OCI-LY3 (cell line): Measurements from ENCODE around the gene SPATS2L.

Experiments
- H2AFZ ChIP-seq: fragments of 200-600, 300-600 bp; shearing (Covaris generic); 2 replicates; pipeline ENCODE4 v1.6.0; 2014; ENCODE audit warnings: antibody characterized with exemption, low read depth, low read length
- H3K27ac ChIP-seq: fragments of 200-600, 300-600 bp; sonication (generic); 2 replicates; pipeline ENCODE4 v1.5.1; 2014; ENCODE audit warnings: mild to moderate bottlenecking, low read length, moderate library complexity, mixed read lengths
- H3K27me3 ChIP-seq: fragments of 200-600, 300-600 bp; sonication (generic); 2 replicates; pipeline ENCODE4 v1.6.1; 2014; ENCODE audit warnings: low read depth, low read length, mixed read lengths
- H3K36me3 ChIP-seq: fragments of 200-600, 300-600 bp; sonication (generic); replicated peaks from 2 replicates; pipeline ENCODE3; 2014; ENCODE audit warnings: low read depth, low read length, mixed read lengths
- H3K4me1 ChIP-seq: fragments of 300-600, 200-600 bp; sonication (generic); 2 replicates; pipeline ENCODE4 v1.6.1; 2014; ENCODE audit warnings: low read length, mixed read lengths
- H3K4me2 ChIP-seq: fragments of 200-600, 300-600 bp; sonication (generic); 2 replicates; pipeline ENCODE4 v1.6.1; 2014; ENCODE audit warnings: low read length, mixed read lengths
- H3K4me3 ChIP-seq: fragments of 300-600, 200-600 bp; sonication (generic); 2 replicates; pipeline ENCODE4 v1.5.1; 2014; ENCODE audit warnings: antibody characterized with exemption, mild to moderate bottlenecking, low read length, moderate library complexity
- H3K79me2 ChIP-seq: fragments of 300-600, 200-600 bp; shearing (Covaris generic); 2 replicates; pipeline ENCODE4 v1.6.1; 2014; ENCODE audit warnings: mild to moderate bottlenecking, low read length, mixed read lengths
- H3K9ac ChIP-seq: fragments of 300-600, 200-600 bp; shearing (Covaris generic); 2 replicates; pipeline ENCODE4 v1.6.0; 2014; ENCODE audit warnings: mild to moderate bottlenecking, low read length, moderate library complexity
- H3K9me3 ChIP-seq: fragments of 200-600, 300-600 bp; shearing (Covaris generic); 2 replicates; pipeline ENCODE4 v1.6.1; 2014; ENCODE audit warnings: low read length, mixed read lengths; ENCODE audit not compliant: insufficient read depth
- H4K20me1 ChIP-seq: fragments of 200-600, 300-600 bp; sonication (generic); 2 replicates; pipeline ENCODE4 v1.6.1; 2016; ENCODE audit warnings: low read length, mixed read lengths; ENCODE audit not compliant: insufficient read depth
- EZH2phosphoT487 ChIP-seq: fragments of 200-600 bp; shearing (Covaris generic); IDR thresholded peaks from 2 replicates; pipeline ENCODE4 v1.6.1; 2018; ENCODE audit warnings: antibody characterized with exemption, mixed run types, low read depth
- TF ChIP-seq, protein P1 (sequence below): fragments of 200-600, 300-600 bp; sonication (generic); IDR thresholded peaks from 2 replicates; pipeline ENCODE4 v1.5.1; 2014; ENCODE audit warnings: antibody characterized with exemption, low read length, low read depth

The SPATS2L gene

DNA sequence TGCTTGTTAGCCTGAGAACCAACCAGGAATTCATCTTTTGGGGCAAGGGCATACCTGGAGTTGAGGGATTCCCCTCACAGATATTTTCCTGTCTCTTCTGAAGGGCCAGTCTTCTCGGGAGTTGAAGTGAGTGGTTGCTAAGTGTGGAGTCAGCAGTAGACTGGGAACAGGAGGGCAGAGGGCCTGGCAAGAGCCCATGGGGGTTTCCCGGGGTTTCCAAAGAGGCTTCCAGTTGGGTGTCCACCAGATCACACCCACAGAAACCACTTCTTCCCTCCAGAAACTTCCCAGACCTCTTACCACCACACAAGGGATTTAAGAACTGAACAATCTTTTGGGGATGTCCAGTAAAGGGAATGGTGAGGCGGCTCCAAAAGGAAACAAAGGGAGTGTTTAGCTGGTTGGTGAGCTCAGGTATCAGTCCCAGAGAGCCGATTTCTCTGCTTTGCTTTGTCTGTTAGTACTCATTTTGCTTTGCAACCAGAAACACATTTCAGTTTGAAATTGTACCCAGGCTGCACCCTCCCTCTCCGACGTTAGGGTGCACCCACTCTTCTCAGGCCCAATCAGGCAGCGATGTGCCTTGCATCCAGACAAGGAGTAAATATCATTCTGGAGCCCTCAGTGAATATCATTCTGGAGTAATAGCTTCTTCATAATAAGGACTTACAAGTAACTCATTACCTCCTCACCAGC, 47.5 kb upstream of the SPATS2L start:
- no peak overlapping the region for H3K9ac ChIP-seq
- TF ChIP-seq, protein P1, sequence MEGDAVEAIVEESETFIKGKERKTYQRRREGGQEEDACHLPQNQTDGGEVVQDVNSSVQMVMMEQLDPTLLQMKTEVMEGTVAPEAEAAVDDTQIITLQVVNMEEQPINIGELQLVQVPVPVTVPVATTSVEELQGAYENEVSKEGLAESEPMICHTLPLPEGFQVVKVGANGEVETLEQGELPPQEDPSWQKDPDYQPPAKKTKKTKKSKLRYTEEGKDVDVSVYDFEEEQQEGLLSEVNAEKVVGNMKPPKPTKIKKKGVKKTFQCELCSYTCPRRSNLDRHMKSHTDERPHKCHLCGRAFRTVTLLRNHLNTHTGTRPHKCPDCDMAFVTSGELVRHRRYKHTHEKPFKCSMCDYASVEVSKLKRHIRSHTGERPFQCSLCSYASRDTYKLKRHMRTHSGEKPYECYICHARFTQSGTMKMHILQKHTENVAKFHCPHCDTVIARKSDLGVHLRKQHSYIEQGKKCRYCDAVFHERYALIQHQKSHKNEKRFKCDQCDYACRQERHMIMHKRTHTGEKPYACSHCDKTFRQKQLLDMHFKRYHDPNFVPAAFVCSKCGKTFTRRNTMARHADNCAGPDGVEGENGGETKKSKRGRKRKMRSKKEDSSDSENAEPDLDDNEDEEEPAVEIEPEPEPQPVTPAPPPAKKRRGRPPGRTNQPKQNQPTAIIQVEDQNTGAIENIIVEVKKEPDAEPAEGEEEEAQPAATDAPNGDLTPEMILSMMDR, result no peak
- no peak for TF ChIP-seq EZH2phosphoT487
- no peaks in the 10 kb centered on the region for H3K27me3 ChIP-seq
- no peaks in the 10 kb centered on the region for H3K9me3 ChIP-seq
- H3K4me1 ChIP-seq, result no peaks in the 10 kb centered on the region
- H3K4me2 ChIP-seq, result no peak overlapping the region
- H3K79me2 ChIP-seq, result no peaks in the 10 kb centered on the region
- no peaks in the 10 kb centered on the region for H3K36me3 ChIP-seq
- no peaks in the 10 kb centered on the region for H4K20me1 ChIP-seq
- no peak overlapping the region for H3K27ac ChIP-seq
- H3K4me3 ChIP-seq, result no peak overlapping the region
- no peak overlapping the region for H2AFZ ChIP-seq

DNA sequence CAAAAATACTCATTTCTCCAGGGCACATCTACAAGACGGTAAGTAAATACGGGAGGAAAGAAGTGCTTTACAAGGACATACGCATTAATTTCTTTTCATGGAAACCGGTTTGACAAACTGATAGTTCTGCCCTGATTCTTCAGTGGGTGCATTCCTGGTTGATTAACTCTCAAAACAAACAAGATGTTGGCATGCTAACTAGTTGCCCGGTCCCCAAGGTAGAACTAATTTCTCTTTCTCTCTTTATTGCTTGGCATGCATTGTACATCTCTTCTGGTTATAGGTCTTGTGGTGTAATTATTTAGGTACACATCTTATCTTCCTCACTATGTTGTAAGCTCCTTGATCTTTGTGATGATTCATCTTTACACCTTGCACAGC, 46.9 kb upstream of the SPATS2L start:
- Histone ChIP-seq H3K27ac (no peak overlapping the region), H3K4me2 (no peak overlapping the region), H3K9ac (no peak overlapping the region), H2AFZ (no peak overlapping the region), H3K79me2 (no peaks in the 10 kb centered on the region), H4K20me1 (no peaks in the 10 kb centered on the region), H3K27me3 (no peaks in the 10 kb centered on the region), H3K4me3 (no peak overlapping the region), H3K4me1 (no peaks in the 10 kb centered on the region), H3K36me3 (no peaks in the 10 kb centered on the region), H3K9me3 (no peaks in the 10 kb centered on the region)
- TF ChIP-seq, protein P1, result no peak
- TF ChIP-seq EZH2phosphoT487, result no peak

DNA sequence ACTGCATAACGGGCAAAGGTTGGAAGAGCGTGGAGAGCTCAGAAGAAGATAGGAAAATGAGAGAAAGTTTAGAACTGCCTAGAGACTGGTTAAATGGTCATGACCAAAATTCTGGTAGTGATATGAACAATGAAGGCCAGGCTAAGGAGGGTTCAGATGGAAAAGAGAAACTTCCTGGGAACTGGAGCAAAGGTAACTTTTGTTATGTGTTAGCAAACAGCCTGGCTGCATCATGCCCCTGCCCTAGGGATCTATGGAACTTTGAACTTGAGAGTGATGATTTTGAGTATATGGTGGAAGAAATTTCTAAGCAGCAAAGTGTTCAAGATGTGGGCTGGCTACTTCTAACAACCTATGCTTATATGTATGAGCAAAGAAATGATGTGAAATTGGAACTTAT, 44.4 kb upstream of the SPATS2L start:
- Histone ChIP-seq H3K4me1 (no peaks in the 10 kb centered on the region), H3K27me3 (no peaks in the 10 kb centered on the region), H3K36me3 (no peaks in the 10 kb centered on the region), H3K4me3 (no peak overlapping the region), H3K4me2 (no peak overlapping the region), H2AFZ (no peak overlapping the region), H3K27ac (no peak overlapping the region), H3K9ac (no peak overlapping the region), H4K20me1 (no peaks in the 10 kb centered on the region), H3K79me2 (no peaks in the 10 kb centered on the region), H3K9me3 (no peaks in the 10 kb centered on the region)
- TF ChIP-seq, protein P1, result no peak
- no peak for TF ChIP-seq EZH2phosphoT487

DNA sequence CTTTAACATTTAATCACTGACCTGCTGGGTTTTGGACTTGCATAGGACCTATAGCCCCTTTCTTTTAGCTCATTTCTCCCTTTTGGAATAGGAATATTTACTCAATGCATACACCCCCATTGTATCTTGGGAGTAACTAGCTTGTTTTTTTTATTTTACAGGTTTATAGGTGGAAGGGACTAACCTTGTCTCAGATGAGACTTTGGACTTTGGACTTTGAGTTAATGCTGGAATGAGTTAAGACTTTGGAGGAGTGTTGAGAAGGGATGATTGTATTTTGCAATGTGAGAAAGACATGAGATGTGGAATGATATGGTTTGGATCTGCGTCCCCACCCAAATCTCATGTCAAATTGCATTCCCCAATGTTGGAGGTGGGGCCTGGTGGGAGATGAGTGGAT, 43.2 kb upstream of the SPATS2L start:
- Histone ChIP-seq H3K4me3 (no peak overlapping the region), H3K36me3 (no peaks in the 10 kb centered on the region), H3K9ac (no peak overlapping the region), H3K4me2 (no peak overlapping the region), H3K27ac (no peak overlapping the region), H2AFZ (no peak overlapping the region), H3K27me3 (no peaks in the 10 kb centered on the region), H4K20me1 (no peaks in the 10 kb centered on the region), H3K9me3 (no peaks in the 10 kb centered on the region), H3K79me2 (no peaks in the 10 kb centered on the region), H3K4me1 (no peaks in the 10 kb centered on the region)
- no peak for TF ChIP-seq EZH2phosphoT487
- TF ChIP-seq, protein P1, result no peak
